Measurements from ENCODE around the gene PAK3.

GRCh38 chrX:111191598-111191997, 95.6 kb downstream of the PAK3 start:
- TF ChIP-seq CTCF (IDR thresholded peaks at IDR 0.05 in 4 of 5, conservative IDR thresholded peaks at IDR 0.05 in 1 of 5): no peak
- TF ChIP-seq POLR2A (IDR thresholded peaks at IDR 0.05): no peak

Measured in gastrocnemius medialis (tissue), 4 donors.